ENCODE measurements around the gene ST6GALNAC4.
"Not testable (repeated sequence)": the region's sequence is repeated elsewhere in the genome, so short reads cannot be mapped to it uniquely, and the experiment has no call there.

ST6GALNAC4 gene

DNA sequence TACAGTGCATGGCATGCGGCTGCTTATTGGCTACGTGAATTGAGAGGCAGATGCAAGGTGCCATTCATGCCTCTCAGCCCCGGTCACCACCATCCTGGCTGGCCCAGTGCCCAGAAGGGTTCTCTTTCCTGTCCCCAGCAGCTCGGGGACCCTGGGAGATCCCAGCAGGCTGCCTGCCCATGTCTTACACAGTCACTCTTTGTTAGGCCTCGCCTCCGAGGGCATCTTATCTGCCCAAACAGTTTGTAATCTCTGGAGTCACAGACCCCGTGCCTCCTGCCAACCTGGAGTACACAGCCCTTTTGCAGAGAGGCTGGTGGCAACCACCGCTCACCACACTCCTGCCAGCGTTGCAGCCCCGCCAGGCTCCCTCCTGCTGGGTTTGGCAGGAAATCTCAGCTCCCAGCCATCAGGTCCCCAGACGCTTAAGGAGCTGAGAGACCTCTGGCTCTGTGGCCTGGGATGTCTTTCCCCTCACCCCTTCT is 32.4 kb downstream of the ST6GALNAC4 start:
- in situ Hi-C loops (cut with MboI; ENCODE audit: low sequenced_read_pairs, unreplicated experiment): no loop called here
- TF ChIP-seq, protein P1, sequence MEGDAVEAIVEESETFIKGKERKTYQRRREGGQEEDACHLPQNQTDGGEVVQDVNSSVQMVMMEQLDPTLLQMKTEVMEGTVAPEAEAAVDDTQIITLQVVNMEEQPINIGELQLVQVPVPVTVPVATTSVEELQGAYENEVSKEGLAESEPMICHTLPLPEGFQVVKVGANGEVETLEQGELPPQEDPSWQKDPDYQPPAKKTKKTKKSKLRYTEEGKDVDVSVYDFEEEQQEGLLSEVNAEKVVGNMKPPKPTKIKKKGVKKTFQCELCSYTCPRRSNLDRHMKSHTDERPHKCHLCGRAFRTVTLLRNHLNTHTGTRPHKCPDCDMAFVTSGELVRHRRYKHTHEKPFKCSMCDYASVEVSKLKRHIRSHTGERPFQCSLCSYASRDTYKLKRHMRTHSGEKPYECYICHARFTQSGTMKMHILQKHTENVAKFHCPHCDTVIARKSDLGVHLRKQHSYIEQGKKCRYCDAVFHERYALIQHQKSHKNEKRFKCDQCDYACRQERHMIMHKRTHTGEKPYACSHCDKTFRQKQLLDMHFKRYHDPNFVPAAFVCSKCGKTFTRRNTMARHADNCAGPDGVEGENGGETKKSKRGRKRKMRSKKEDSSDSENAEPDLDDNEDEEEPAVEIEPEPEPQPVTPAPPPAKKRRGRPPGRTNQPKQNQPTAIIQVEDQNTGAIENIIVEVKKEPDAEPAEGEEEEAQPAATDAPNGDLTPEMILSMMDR (IDR thresholded peaks at IDR 0.05; ENCODE audit: borderline replicate concordance, control extremely low read depth, extremely low read depth, insufficient read depth, missing control alignments): no peak
- DNase-seq (ENCODE audit: low spot score): no peak

DNA sequence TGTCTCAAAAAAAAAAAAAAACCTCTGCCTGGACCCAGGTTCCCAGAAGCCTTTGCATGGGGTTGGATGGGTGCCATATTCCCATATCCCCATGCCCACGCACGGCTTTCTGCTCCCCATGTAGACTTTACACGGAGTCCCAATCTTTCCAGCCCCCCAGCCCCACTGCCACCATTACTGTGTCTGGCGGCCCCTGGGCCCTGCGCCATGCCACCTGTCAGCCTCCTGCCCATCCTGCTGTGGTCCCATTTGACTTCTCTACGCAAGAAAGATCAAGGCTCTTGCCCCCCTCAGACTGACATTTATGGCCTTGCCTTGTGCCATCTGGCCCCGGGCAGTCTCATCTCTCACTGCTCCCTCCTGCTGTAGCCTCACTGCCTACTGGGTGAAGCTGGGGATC is 32.9 kb downstream of the ST6GALNAC4 start:
- in situ Hi-C loops (cut with MboI; ENCODE audit: low sequenced_read_pairs, unreplicated experiment): no loop called here
- TF ChIP-seq, protein P1 (IDR thresholded peaks at IDR 0.05; ENCODE audit: borderline replicate concordance, control extremely low read depth, extremely low read depth, insufficient read depth, missing control alignments): no peak
- no peak for DNase-seq (ENCODE audit: low spot score)

DNA sequence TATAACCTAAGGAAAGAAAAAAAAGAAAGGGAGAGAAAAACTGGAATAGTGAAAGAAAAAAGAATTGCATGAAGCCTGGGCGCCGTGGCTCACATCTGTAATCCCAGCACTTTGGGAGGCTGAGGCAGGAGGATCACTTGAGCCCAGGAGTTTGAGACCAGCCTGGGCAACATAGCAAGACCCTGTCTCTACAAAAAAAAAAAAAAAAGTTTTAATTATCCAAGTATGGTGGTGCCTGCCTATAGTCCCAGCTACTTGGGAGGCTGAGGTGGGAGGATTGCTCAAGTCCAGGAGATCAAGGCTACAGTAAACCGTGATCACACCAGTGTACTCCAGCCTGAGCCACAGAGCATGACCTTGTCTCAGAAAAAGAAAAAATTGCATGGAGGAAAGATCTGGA is 35.1 kb downstream of the ST6GALNAC4 start:
- DNase-seq (ENCODE audit: low spot score); in situ Hi-C loops (cut with MboI; ENCODE audit: low sequenced_read_pairs, unreplicated experiment): not testable (repeated sequence)

DNA sequence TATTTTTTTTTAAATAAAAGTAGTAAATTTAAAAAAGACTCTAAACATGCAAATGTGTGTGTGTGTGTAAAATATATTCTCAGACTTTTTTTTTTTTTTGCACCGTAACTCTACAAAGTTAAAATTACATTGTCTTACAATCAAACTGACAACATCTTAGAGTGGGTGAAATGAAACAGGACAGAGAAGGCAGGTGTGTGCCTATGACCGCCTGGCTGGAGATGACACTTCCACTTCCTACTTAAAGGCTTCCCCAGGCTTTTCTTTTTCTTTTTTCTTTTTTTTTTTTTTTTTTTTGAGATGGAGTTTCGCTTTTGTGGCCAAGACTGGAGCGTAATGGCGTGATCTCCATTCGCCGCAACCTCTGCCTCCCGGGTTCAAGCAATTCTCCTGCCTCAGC is 36.7 kb downstream of the ST6GALNAC4 start:
- DNase-seq (ENCODE audit: low spot score): no peak
- in situ Hi-C loops (cut with MboI; ENCODE audit: low sequenced_read_pairs, unreplicated experiment): no loop called here
- TF ChIP-seq, protein P1 (IDR thresholded peaks at IDR 0.05; ENCODE audit: borderline replicate concordance, control extremely low read depth, extremely low read depth, insufficient read depth, missing control alignments): no peak

DNA sequence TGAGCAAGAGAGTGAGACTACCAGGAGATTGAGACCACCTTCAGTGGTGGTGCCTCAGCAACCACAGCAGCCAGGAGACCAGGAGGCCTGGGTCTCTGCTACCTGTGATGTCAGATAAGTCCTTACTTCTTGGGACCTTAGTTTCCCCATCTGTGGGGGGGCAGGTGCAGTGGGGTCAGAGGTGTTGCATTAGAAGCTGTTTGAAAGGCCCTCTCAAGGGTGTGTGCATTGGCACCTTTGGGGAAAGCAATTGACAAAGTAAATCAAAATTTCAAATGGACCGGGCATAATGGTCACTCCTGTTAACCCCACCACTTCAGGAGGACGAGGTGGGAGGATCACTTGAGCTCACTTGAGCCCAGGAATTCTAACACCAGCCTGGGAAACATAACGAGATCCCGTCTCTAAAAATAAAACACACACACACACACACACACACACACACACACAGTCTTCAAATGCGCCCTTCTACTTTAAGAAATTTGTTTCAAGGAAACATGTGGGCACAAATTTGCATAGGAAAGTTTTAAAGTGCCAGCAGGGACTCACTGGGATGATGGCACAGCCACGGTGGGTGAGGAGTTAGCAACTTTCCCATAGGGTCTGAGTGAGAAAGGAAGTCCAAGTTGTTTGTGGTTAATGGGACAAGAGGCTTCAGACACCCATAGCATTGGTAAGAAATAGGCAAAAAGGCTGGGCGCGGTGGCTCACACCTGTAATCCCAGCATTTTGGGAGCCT is 38.0 kb downstream of the ST6GALNAC4 start:
- TF ChIP-seq, protein P1 (IDR thresholded peaks at IDR 0.05; ENCODE audit: borderline replicate concordance, control extremely low read depth, extremely low read depth, insufficient read depth, missing control alignments): no peak
- DNase-seq (ENCODE audit: low spot score): no peak
- in situ Hi-C loops (cut with MboI; ENCODE audit: low sequenced_read_pairs, unreplicated experiment): no loop called here

DNA sequence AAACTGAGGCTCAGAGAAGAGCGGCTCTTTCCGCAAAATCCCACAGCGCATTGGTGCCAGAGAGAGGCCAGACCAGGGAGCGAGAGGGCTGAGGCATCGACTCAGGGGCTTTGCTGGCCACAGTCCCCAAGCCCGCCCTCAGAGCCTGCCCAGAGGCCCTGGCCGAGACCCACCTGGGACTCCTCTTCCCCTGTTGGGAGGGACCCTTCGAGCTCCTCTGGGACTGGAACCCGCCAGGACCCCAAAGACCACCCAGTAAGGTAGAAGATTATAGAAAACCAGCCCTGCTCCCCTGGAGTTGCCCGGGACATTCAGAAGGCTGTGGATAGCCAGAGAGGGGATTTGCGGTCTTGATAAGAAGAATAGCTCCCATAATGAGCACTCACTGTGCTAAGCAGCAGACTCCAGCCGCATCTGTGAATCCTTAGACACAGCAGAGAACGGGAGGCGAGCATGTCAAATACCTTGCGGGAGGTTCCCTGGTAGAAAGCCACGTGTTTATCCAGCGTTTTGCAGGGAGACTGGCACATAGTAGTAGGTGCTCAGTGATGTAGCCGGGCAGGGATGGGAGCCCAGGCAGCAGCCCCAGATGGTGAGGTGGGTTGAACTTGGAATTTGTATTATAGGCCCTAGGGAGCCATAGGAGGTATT is 38.7 kb downstream of the ST6GALNAC4 start:
- in situ Hi-C loops (cut with MboI; ENCODE audit: low sequenced_read_pairs, unreplicated experiment): no loop called here

More for the DNA sequence above, 38.7 kb downstream of the ST6GALNAC4 start:
- DNase-seq (ENCODE audit: low spot score): no peak
- TF ChIP-seq, protein P1 (IDR thresholded peaks at IDR 0.05; ENCODE audit: borderline replicate concordance, control extremely low read depth, extremely low read depth, insufficient read depth, missing control alignments): no peak

Data from GM13976 (cell line).